Naive B cell (primary cell): ENCODE measurements around the gene HECTD1. TPM values are rescaled to one million over a fixed set of nuclear protein-coding genes. Genes with fewer than 3 reads are reported as not detected.

Source experiments
- ATAC-seq, 2 donors: fragments of 150-1000 bp; cut with Tn5 transposase; 2 replicates each; pipeline ENCODE4 v1.10.0; 2021; ENCODE audit warnings: low read depth in 2 of 2, mild to moderate bottlenecking in 2 of 2, moderate library complexity in 2 of 2
- DNase-seq: peaks from one replicate; pipeline ENCODE4 v3.0.0; 2022
- H3K27ac Mint-ChIP-seq, 6 donors: one replicate each; pipeline ENCODE4 v1.8.0; 2020 to 2022; ENCODE audit warnings: mild to moderate bottlenecking in 6 of 6, mixed read lengths in 6 of 6, moderate library complexity in 5 of 6, inconsistent platforms in 2 of 6
- H3K27me3 Mint-ChIP-seq, 3 donors: one replicate each; pipeline ENCODE4 v1.8.0; 2021 to 2022; ENCODE audit warnings: mixed read lengths in 3 of 3, mild to moderate bottlenecking in 1 of 3
- H3K36me3 Mint-ChIP-seq, 2 donors: one replicate each; pipeline ENCODE4 v1.8.0; 2020 to 2022; ENCODE audit warnings: mixed read lengths in 2 of 2, inconsistent platforms in 1 of 2, mild to moderate bottlenecking in 1 of 2
- H3K4me1 Mint-ChIP-seq, 3 donors: one replicate each; pipeline ENCODE4 v1.8.0; 2020 to 2022; ENCODE audit warnings: mixed read lengths in 3 of 3, inconsistent platforms in 1 of 3, mild to moderate bottlenecking in 1 of 3, moderate library complexity in 1 of 3
- H3K4me3 Mint-ChIP-seq, 8 donors: one replicate each; pipeline ENCODE4 v1.8.0; 2020 to 2022; ENCODE audit warnings: mild to moderate bottlenecking in 8 of 8, mixed read lengths in 8 of 8, moderate library complexity in 8 of 8, inconsistent platforms in 2 of 8
- H3K9me3 Mint-ChIP-seq, 7 donors: one replicate each; pipeline ENCODE4 v1.8.0; 2020 to 2022; ENCODE audit warnings: mixed read lengths in 7 of 7, mild to moderate bottlenecking in 5 of 7, inconsistent platforms in 2 of 7, moderate library complexity in 1 of 7
- polyA plus RNA-seq, 6 donors: library from polyadenylated mRNA; unstranded; fragments of 300-500 nt; fragmentation: Illumina TruSeq; gene quantifications; one replicate each; pipeline ENCODE4 v1.2.3, GENCODE V29; 2021; ENCODE audit warnings: low read depth in 6 of 6

The HECTD1 gene
- polyA plus RNA-seq, 6 donors from 2014 or later, result 14.5 to 42.7 (median 35.0) TPM

GRCh38 chr14:31051511-31051910, 156.1 kb downstream of the HECTD1 start:
- Mint-ChIP-seq H3K27ac (peak overlapping the region in 1 of 6 donors; percentile 89), H3K27me3 (no peaks in the 10 kb centered on the region), H3K36me3 (peaks cover 5 to 6% of the 10 kb centered on the region in 2 donors), H3K4me3 (no peak overlapping the region), H3K4me1 (peaks cover 0 to 6% (median 0%) of the 10 kb centered on the region in 3 donors), H3K9me3 (no peaks in the 10 kb centered on the region)
- DNase-seq (no peak), ATAC-seq (no peak)

- Mint-ChIP-seq H3K4me3 (no peak overlapping the region), H3K27me3 (no peaks in the 10 kb centered on the region), H3K4me1 (peaks cover 0 to 6% (median 0%) of the 10 kb centered on the region in 3 donors), H3K9me3 (no peaks in the 10 kb centered on the region), H3K27ac (peak overlapping the region in 2 of 6 donors; percentile 21 to 27), H3K36me3 (peaks cover 5 to 6% of the 10 kb centered on the region in 2 donors)
- ATAC-seq (no peak), DNase-seq (no peak)
Measured at GRCh38 chr14:31051023-31051422, 156.6 kb downstream of the HECTD1 start.

Other genes with a start within 250 kb of the HECTD1 start
- 10 to 100 TPM in 2 of 6 donors, 1 to 10 TPM in 4; 6.2 to 13.5 (median 8.7) TPM for gene AP4S1, start 182.1 kb downstream of the HECTD1 start, polyA plus RNA-seq
- gene STRN3, start 181.4 kb downstream of the HECTD1 start, polyA plus RNA-seq, result 1 to 10 TPM; 1.6 to 6.1 (median 4.5) TPM
- 10 to 100 TPM in 3 of 6 donors, 1 to 10 TPM in 3; 6.3 to 16.2 (median 10.1) TPM for gene HEATR5A, start 212.8 kb upstream of the HECTD1 start, polyA plus RNA-seq
- gene DTD2, start 249.7 kb upstream of the HECTD1 start, polyA plus RNA-seq, result 10 to 100 TPM; 12.5 to 26.0 (median 17.8) TPM